Astrocyte of the cerebellum (primary cell): ENCODE data around the gene PRKAB2.

Source experiments
- DNase-seq: peaks from one replicate; pipeline ENCODE4 v3.0.0-alpha.2; 2011; ENCODE audit warnings: low read depth
- H3K4me3 ChIP-seq: 2 replicates; pipeline ENCODE4 v1.5.1; 2011; ENCODE audit warnings: mild to moderate bottlenecking, low read depth, low read length, moderate library complexity
- in situ Hi-C: cut with HindIII; loops from 2 replicates; pipeline ENCODE4 v1.10.0; 2017; ENCODE audit warnings: low sequenced_read_pairs
- TF ChIP-seq, protein P1 (sequence below): IDR thresholded peaks from 2 replicates; pipeline ENCODE4 v1.5.1; 2012; ENCODE audit warnings: low read length, low read depth, moderate library complexity, mild to moderate bottlenecking; ENCODE audit errors: missing control alignments

Gene PRKAB2

DNA sequence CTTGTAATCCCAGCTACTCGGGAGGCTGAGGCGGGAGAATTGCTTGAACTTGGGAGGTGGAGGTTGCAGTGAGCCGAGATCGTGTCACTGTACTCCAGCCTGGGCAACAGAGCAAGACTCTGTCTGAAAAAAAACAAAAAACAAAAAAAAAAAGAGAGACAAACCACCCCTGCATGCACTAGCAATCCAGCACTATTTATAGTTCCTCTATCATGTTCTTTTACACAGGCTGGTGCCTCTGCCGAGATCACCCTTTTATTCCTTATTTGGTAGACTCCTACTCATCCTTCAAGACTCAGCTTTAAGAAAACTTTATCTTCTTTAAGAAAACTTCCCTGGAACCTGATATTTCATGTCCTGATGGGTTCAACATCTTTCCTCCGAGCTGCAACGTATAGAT, 42.1 kb upstream of the PRKAB2 start:
- no peak overlapping the region for H3K4me3 ChIP-seq
- no peak for DNase-seq
- in situ Hi-C loops, result no loop called here
- TF ChIP-seq, protein P1, sequence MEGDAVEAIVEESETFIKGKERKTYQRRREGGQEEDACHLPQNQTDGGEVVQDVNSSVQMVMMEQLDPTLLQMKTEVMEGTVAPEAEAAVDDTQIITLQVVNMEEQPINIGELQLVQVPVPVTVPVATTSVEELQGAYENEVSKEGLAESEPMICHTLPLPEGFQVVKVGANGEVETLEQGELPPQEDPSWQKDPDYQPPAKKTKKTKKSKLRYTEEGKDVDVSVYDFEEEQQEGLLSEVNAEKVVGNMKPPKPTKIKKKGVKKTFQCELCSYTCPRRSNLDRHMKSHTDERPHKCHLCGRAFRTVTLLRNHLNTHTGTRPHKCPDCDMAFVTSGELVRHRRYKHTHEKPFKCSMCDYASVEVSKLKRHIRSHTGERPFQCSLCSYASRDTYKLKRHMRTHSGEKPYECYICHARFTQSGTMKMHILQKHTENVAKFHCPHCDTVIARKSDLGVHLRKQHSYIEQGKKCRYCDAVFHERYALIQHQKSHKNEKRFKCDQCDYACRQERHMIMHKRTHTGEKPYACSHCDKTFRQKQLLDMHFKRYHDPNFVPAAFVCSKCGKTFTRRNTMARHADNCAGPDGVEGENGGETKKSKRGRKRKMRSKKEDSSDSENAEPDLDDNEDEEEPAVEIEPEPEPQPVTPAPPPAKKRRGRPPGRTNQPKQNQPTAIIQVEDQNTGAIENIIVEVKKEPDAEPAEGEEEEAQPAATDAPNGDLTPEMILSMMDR, result no peak

DNA sequence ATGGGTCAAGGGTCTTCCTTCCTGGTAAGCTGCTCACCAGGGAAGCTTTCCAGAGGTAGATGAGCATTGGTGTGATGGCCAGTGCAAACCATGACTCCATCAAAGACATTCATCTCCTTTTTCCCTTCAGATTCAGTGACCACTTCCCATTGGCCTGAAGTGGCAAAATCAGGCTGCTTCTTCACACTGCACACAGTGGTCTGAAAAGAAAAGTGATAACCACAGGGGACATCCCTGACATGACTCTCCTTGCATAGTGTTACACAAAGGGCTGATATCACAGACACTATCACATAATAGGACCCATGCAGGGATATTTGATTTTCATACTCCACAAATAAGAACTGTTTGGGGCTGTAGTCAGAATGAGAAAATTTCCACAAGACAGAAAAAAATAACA, 41.0 kb upstream of the PRKAB2 start:
- in situ Hi-C loops, result no loop called here
- DNase-seq, result no peak
- no peak overlapping the region for H3K4me3 ChIP-seq
- TF ChIP-seq, protein P1, result no peak

DNA sequence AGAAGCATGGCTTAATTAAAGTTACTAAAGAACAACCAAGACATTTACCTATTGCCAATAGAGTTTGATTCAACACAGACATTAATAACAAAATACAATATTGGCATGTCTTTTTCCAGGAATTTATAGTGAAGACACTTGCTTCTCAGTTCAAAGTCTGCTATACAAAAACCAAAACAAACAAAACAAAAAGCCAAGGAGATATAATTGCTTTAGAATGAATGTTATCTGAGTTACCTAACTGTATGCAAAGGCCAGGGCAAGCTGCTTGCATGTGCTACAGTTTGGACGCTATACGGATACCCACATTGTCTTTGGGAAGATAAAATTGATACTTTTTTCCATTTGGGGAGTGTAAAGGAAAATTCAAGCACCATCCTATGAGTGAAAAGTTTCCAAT, 39.3 kb upstream of the PRKAB2 start:
- H3K4me3 ChIP-seq, result no peak overlapping the region
- DNase-seq, result no peak
- TF ChIP-seq, protein P1, result no peak
- in situ Hi-C loops, result no loop called here

DNA sequence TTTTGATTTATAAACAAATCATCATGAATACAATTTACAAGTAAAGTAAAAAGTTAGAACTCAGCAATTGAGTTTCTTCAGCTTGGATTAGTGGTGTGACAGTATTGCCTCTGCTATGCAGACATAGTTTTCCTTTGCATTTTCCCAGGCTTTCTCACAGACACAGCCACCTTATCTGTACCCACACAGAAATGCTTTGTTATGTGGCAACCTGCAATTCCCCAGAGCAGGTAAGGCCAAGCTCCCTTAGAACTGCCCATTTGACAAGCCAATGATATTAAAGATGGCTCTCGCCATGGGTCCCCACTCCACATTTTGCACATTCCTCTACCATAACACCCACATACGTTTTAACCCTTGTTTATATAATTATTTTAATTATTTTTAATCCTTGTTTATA, 38.7 kb upstream of the PRKAB2 start:
- no peak overlapping the region for H3K4me3 ChIP-seq
- no peak for DNase-seq
- in situ Hi-C loops, result no loop called here
- TF ChIP-seq, protein P1, result no peak

DNA sequence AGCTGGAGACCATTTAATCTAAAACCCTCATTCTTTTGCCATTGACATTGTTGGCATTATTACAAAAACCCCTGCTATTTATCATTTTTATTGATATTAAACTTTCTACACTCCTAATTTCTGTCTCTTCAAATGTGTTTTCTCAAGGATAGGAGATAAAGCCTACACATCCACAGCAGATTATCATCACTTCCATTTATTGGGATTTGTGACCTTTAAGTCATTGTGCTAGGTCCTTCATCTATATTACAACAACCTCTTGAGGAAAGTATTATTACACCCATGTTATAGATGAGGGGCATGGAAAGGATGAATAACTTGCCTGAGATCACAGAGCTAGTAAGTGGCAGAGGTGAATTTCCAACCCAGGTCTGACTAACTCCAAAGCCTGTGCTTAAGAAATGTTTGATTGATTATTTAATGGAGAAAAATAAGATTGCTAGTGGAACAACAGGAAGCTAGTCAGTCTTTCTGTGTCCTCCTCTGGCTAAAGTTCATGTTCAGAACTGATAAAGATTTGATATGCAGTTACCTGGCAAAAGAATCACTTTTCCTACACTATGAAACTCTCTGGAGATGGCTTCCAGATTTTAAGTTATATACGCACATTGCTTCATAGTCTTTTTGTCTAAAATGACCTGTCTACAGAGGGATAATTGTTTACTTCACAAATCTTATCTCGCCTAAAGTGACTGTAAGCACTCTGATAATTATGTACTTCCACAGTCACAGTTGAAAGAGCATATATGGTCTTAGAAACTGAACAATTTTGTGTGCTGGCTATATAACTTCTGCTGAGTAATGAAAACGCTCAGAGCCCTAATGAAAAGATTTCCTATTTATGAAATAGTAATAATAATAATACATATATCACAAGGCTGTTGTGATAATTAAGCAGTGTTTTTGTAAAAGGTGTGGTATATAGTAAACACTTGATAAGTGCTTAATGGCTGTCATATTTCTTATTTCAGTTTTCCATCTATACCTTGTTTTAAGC, 37.9 kb upstream of the PRKAB2 start:
- DNase-seq, result no peak
- TF ChIP-seq, protein P1, result no peak
- in situ Hi-C loops, result no loop called here
- no peak overlapping the region for H3K4me3 ChIP-seq

DNA sequence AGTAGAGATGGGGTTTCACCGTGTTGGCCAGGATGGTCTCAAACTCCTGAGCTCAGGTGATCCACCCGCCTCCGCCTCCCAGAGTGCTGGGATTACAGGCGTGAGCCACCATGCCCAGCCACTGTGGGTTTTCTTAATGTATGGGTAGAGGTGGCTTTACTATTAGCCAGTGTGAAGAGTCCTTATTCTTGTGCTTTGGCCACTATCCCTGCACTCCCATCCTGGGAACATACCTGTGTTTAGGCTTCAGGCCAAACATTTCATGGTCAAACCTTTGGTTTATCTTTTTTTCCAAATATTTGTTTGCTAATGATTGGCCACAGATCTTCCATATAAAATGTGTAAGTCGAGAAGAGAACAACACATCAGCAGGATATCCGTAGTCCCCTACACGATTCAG, 36.3 kb upstream of the PRKAB2 start:
- no peak overlapping the region for H3K4me3 ChIP-seq
- TF ChIP-seq, protein P1, result no peak
- DNase-seq, result no peak
- in situ Hi-C loops, result no loop called here
